ENCODE measurements around the gene GRIP1.

Gene GRIP1

GRCh38 chr12:66541426-66541825 lies 137.4 kb downstream of the GRIP1 start:
- Histone ChIP-seq H3K4me2 (ENCODE audit: low read depth, low read length, poor library complexity, severe bottlenecking) (no peak overlapping the region), H3K36me3 (ENCODE audit: low read length) (no peaks in the 10 kb centered on the region), H3K27me3 (ENCODE audit: low read length) (no peaks in the 10 kb centered on the region), H3K27ac (ENCODE audit: low read depth, low read length) (no peak overlapping the region), H3K9ac (ENCODE audit: low read length) (no peak overlapping the region), H3K9me3 (ENCODE audit: insufficient read depth, low read length) (no peaks in the 10 kb centered on the region), H4K20me1 (ENCODE audit: low read depth, low read length) (no peaks in the 10 kb centered on the region), H2AFZ (ENCODE audit: low read depth, low read length, severe bottlenecking) (no peak overlapping the region), H3K9me2 (replicated peaks; ENCODE audit: insufficient read depth, low read length) (no peaks in the 10 kb centered on the region), H3K4me3 (ENCODE audit: insufficient read depth, low read length, poor library complexity, severe bottlenecking) (no peak overlapping the region), H3K79me2 (ENCODE audit: insufficient read depth, low read length) (no peaks in the 10 kb centered on the region), H3F3A (ENCODE audit: insufficient read depth) (no peaks in the 10 kb centered on the region)
- TF ChIP-seq EZH2phosphoT487 (conservative IDR thresholded peaks at IDR 0.05; ENCODE audit: low read length) (no peak), CTCF (IDR thresholded peaks at IDR 0.05; ENCODE audit: insufficient read depth, low read length, poor library complexity, severe bottlenecking) (no peak)

- no peak overlapping the region for H2AFZ ChIP-seq (ENCODE audit: low read depth, low read length, severe bottlenecking)
Measured at GRCh38 chr12:66539431-66539830, 139.4 kb downstream of the GRIP1 start.

DNA sequence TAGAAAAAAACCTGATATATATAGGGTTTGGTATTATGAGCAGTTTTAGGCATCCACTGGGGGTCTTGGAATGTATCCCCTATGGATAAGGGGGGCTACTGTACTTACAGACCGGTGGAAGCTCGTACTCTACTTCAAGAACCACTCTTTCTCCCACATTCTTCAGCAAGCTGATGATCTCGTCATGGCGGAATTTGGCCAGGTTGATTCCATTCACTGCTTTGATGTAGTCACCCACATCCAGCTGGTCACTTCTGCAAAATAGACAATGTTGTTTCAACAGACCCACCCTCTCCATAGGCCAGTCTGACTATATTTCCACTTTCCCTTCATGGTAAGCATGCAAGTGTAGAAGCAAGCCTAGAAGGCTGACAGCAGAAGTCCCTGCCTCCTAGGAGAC lies 139.9 kb downstream of the GRIP1 start:
- Histone ChIP-seq H3K27ac (ENCODE audit: low read depth, low read length) (no peak overlapping the region), H3K4me3 (ENCODE audit: insufficient read depth, low read length, poor library complexity, severe bottlenecking) (no peak overlapping the region)
- TF ChIP-seq EZH2phosphoT487 (conservative IDR thresholded peaks at IDR 0.05; ENCODE audit: low read length) (no peak), CTCF (IDR thresholded peaks at IDR 0.05; ENCODE audit: insufficient read depth, low read length, poor library complexity, severe bottlenecking) (no peak)

More at GRCh38 chr12:66539431-66539830, 139.4 kb downstream of the GRIP1 start:
- Histone ChIP-seq H3K4me3 (ENCODE audit: insufficient read depth, low read length, poor library complexity, severe bottlenecking) (no peak overlapping the region), H3K79me2 (ENCODE audit: insufficient read depth, low read length) (no peaks in the 10 kb centered on the region), H3K9me2 (replicated peaks; ENCODE audit: insufficient read depth, low read length) (no peaks in the 10 kb centered on the region), H3K9me3 (ENCODE audit: insufficient read depth, low read length) (no peaks in the 10 kb centered on the region), H3K9ac (ENCODE audit: low read length) (no peak overlapping the region), H4K20me1 (ENCODE audit: low read depth, low read length) (no peaks in the 10 kb centered on the region), H3F3A (ENCODE audit: insufficient read depth) (no peaks in the 10 kb centered on the region), H3K27me3 (ENCODE audit: low read length) (no peaks in the 10 kb centered on the region), H3K4me2 (ENCODE audit: low read depth, low read length, poor library complexity, severe bottlenecking) (no peak overlapping the region), H3K27ac (ENCODE audit: low read depth, low read length) (no peak overlapping the region), H3K36me3 (ENCODE audit: low read length) (no peaks in the 10 kb centered on the region)
- TF ChIP-seq EZH2phosphoT487 (conservative IDR thresholded peaks at IDR 0.05; ENCODE audit: low read length), result no peak
- no peak for TF ChIP-seq CTCF (IDR thresholded peaks at IDR 0.05; ENCODE audit: insufficient read depth, low read length, poor library complexity, severe bottlenecking)

More for the DNA sequence above, 139.9 kb downstream of the GRIP1 start:
- H3K4me2 ChIP-seq (ENCODE audit: low read depth, low read length, poor library complexity, severe bottlenecking), result no peak overlapping the region
- no peaks in the 10 kb centered on the region for H3F3A ChIP-seq (ENCODE audit: insufficient read depth)
- no peak overlapping the region for H3K9ac ChIP-seq (ENCODE audit: low read length)
- no peaks in the 10 kb centered on the region for H3K79me2 ChIP-seq (ENCODE audit: insufficient read depth, low read length)
- H2AFZ ChIP-seq (ENCODE audit: low read depth, low read length, severe bottlenecking), result no peak overlapping the region
- no peaks in the 10 kb centered on the region for H3K36me3 ChIP-seq (ENCODE audit: low read length)
- no peaks in the 10 kb centered on the region for H3K9me3 ChIP-seq (ENCODE audit: insufficient read depth, low read length)
- no peaks in the 10 kb centered on the region for H3K27me3 ChIP-seq (ENCODE audit: low read length)
- H3K9me2 ChIP-seq (replicated peaks; ENCODE audit: insufficient read depth, low read length), result no peaks in the 10 kb centered on the region
- no peaks in the 10 kb centered on the region for H4K20me1 ChIP-seq (ENCODE audit: low read depth, low read length)

All from SU-DHL-6 (cell line).